GM18511 (cell line): Measurements from ENCODE around the gene TENT4A.

Source experiments
- ATAC-seq: cut with Tn5 transposase; IDR thresholded peaks from one replicate; pipeline ENCODE4 v1.9.1; 2021; ENCODE audit warnings: mild to moderate bottlenecking, moderate library complexity; ENCODE audit not compliant: unreplicated experiment

Gene TENT4A

GRCh38 chr5:6700074-6700684, 13.1 kb upstream of the TENT4A start:
- ATAC-seq, result no peak

GRCh38 chr5:6700685-6701355, 12.4 kb upstream of the TENT4A start:
- no peak for ATAC-seq

- ATAC-seq, result no peak
These were observed 11.7 kb upstream of the TENT4A start for GRCh38 chr5:6701491-6701890.

- no peak for ATAC-seq
These were observed 10.6 kb upstream of the TENT4A start for GRCh38 chr5:6702633-6703032.

GRCh38 chr5:6703806-6704205, 9.4 kb upstream of the TENT4A start:
- no peak for ATAC-seq

- ATAC-seq, result no peak
These were observed 8.8 kb upstream of the TENT4A start for GRCh38 chr5:6704361-6704851.

GRCh38 chr5:6705088-6705487, 8.1 kb upstream of the TENT4A start:
- ATAC-seq, result peak; percentile 72

- no peak for ATAC-seq
These were observed 7.3 kb upstream of the TENT4A start for GRCh38 chr5:6705959-6706358.

GRCh38 chr5:6707852-6708251, 5.4 kb upstream of the TENT4A start:
- ATAC-seq, result no peak

- peak; percentile 11 for ATAC-seq
These were observed 4.4 kb upstream of the TENT4A start for GRCh38 chr5:6708814-6709213.

- no peak for ATAC-seq
These were observed 3.2 kb upstream of the TENT4A start for GRCh38 chr5:6710070-6710469.

- ATAC-seq, result no peak
These were observed 2.5 kb upstream of the TENT4A start for GRCh38 chr5:6710551-6711318.

- no peak for ATAC-seq
These were observed 1.7 kb upstream of the TENT4A start for GRCh38 chr5:6711409-6712141.

- peak; percentile 27 for ATAC-seq
These were observed 1.1 kb upstream of the TENT4A start for GRCh38 chr5:6712142-6712576.

- ATAC-seq, result peak; percentile 61
These were observed 507 bp upstream of the TENT4A start for GRCh38 chr5:6712577-6713273.

GRCh38 chr5:6714226-6715041, 1.2 kb downstream of the TENT4A start:
- ATAC-seq, result no peak

- ATAC-seq, result no peak
These were observed 2.0 kb downstream of the TENT4A start for GRCh38 chr5:6715271-6715670.

- no peak for ATAC-seq
These were observed 2.8 kb downstream of the TENT4A start for GRCh38 chr5:6715758-6716628.
